ENCODE data around the gene METTL21C.
A peak's percentile ranks its signal among the peaks of the same experiment; 100 is the strongest.

The METTL21C gene

GRCh38 chr13:102648046-102648445 is 46.8 kb downstream of the METTL21C start:
- no peak for DNase-seq (ENCODE audit: low read depth)
- no peak for TF ChIP-seq CTCF (IDR thresholded peaks at IDR 0.05; ENCODE audit: low read depth, low read length, missing control alignments)
- in situ Hi-C loops (cut with HindIII; ENCODE audit: low sequenced_read_pairs): no loop called here
- H3K4me3 ChIP-seq (ENCODE audit: low read depth, low read length): no peak overlapping the region

GRCh38 chr13:102645701-102646100 is 49.1 kb downstream of the METTL21C start:
- in situ Hi-C loops (cut with HindIII; ENCODE audit: low sequenced_read_pairs): no loop called here
- no peak for DNase-seq (ENCODE audit: low read depth)
- no peak overlapping the region for H3K4me3 ChIP-seq (ENCODE audit: low read depth, low read length)
- no peak for TF ChIP-seq CTCF (IDR thresholded peaks at IDR 0.05; ENCODE audit: low read depth, low read length, missing control alignments)

GRCh38 chr13:102643656-102644055 is 51.2 kb downstream of the METTL21C start:
- TF ChIP-seq CTCF (IDR thresholded peaks at IDR 0.05; ENCODE audit: low read depth, low read length, missing control alignments): no peak
- no peak for DNase-seq (ENCODE audit: low read depth)
- H3K4me3 ChIP-seq (ENCODE audit: low read depth, low read length): no peak overlapping the region
- in situ Hi-C loops (cut with HindIII; ENCODE audit: low sequenced_read_pairs): no loop called here

- DNase-seq (ENCODE audit: low read depth): peak; percentile 8
- H3K4me3 ChIP-seq (ENCODE audit: low read depth, low read length): no peak overlapping the region
- in situ Hi-C loops (cut with HindIII; ENCODE audit: low sequenced_read_pairs): no loop called here
- no peak for TF ChIP-seq CTCF (IDR thresholded peaks at IDR 0.05; ENCODE audit: low read depth, low read length, missing control alignments)
Observed at GRCh38 chr13:102642475-102642874, 52.4 kb downstream of the METTL21C start.

- no peak for DNase-seq (ENCODE audit: low read depth)
- no peak overlapping the region for H3K4me3 ChIP-seq (ENCODE audit: low read depth, low read length)
- TF ChIP-seq CTCF (IDR thresholded peaks at IDR 0.05; ENCODE audit: low read depth, low read length, missing control alignments): no peak
- in situ Hi-C loops (cut with HindIII; ENCODE audit: low sequenced_read_pairs): no loop called here
Observed at GRCh38 chr13:102642029-102642428, 52.8 kb downstream of the METTL21C start.

- no peak for DNase-seq (ENCODE audit: low read depth)
- H3K4me3 ChIP-seq (ENCODE audit: low read depth, low read length): no peak overlapping the region
- no peak for TF ChIP-seq CTCF (IDR thresholded peaks at IDR 0.05; ENCODE audit: low read depth, low read length, missing control alignments)
- in situ Hi-C loops (cut with HindIII; ENCODE audit: low sequenced_read_pairs): no loop called here
Observed at GRCh38 chr13:102638741-102639140, 56.1 kb downstream of the METTL21C start.

Measured in astrocyte of the cerebellum (primary cell).